NT2/D1 (cell line): ENCODE data around the gene ELMO3.

ENCODE experiments used
- SUZ12 ChIP-seq: IDR thresholded peaks from 2 replicates; pipeline ENCODE4 v1.6.1; 2011; ENCODE audit not compliant: insufficient read length, insufficient read depth; ENCODE audit errors: extremely low read depth
- YY1 ChIP-seq: IDR thresholded peaks from 2 replicates; pipeline ENCODE4 v1.6.1; 2011; ENCODE audit not compliant: insufficient read length, insufficient read depth
- ZNF274 ChIP-seq: IDR thresholded peaks from 2 replicates; pipeline ENCODE4 v1.6.1; 2011; ENCODE audit warnings: mild to moderate bottlenecking, low read depth, low read length

- TF ChIP-seq YY1 = no peak
- TF ChIP-seq ZNF274 = no peak
- TF ChIP-seq SUZ12 = no peak
Observed at GRCh38 chr16:67157892-67158635, 40.9 kb upstream of the ELMO3 start.
